CD4-positive, alpha-beta T cell treated with Interleukin-12 subunit alpha and Interleukin-12 subunit beta, for 1 hour (primary cell): ENCODE data around the gene STRN4.
A peak's percentile ranks its signal among the peaks of the same experiment; 100 is the strongest.
"Not testable (repeated sequence)": the region's sequence is repeated elsewhere in the genome, so short reads cannot be mapped to it uniquely, and the experiment has no call there.

ENCODE experiments used
- DNase-seq: peaks from one replicate; pipeline ENCODE4 v3.0.0-alpha.2; 2020

STRN4 gene

GRCh38 chr19:46772170-46773017 is 26.1 kb upstream of the STRN4 start:
- no peak for DNase-seq

GRCh38 chr19:46768746-46769145 is 22.5 kb upstream of the STRN4 start:
- not testable (repeated sequence) for DNase-seq

DNA sequence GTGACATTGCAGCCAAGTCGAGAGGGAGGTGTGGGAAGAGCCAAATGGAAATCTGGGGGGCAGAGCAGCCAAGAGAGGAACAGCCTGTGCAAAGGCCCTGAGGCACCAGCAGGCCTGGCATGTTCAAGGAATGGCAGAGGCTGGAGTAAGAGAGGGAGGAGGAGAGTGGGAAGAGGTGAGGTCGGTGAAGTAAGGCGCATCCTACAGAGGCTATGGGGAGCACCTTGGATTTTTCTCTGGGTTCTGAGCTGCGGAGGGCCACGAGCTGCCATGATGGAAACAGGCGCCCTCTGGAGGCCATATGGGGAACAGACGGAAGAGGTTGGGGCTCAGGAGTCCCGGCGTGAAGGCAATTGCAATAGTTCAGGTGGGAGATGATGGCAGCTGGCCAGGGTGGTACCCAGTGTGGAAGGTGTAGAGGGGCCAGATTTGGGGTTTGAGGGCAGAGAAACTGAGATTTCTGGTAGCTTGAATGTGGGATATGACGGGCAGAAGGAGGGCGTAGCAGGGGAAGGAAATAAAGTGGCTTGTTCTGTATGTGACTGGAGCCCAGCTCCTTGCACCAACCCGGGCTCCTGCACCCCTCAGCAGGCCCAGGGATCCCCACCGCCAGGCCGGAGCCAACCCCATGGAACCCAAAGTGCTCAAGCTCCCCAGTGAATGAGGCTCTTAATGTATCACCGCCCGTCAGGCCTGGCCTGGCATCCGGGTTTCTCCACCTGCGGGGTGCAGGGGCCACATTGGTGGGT is 20.5 kb upstream of the STRN4 start:
- DNase-seq, result peak; percentile 71

GRCh38 chr19:46764817-46765291 is 18.6 kb upstream of the STRN4 start:
- DNase-seq, result no peak

DNA sequence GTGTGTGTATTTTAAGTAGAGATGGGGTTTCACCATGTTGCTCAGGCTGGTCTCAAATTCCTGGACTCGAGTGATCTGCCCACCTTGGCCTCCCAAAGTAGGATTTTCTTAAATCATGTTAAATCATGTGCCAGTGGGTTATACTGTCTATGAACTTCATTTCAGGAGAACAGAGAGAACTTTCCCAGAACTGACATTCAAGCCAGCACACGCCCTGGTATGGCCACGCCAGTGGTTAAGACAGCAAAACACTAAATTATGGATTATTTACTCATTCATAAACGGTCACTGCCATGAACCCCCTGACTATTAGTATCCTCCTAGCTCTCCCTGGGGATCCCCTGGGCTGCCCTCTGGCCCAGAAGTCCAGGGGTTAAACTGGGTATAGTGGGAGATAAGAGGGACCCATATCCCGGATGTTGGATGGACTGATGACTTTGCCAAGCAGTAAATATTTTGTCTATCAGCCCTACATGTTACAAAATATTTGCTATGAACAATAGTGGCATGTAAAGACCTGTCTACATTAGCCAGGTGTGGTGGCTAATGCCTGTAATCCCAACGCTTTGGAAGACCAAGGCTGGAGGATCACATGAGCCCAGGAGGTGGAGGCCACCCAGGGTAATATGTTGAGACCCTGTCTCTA is 16.1 kb upstream of the STRN4 start:
- DNase-seq, result no peak

DNA sequence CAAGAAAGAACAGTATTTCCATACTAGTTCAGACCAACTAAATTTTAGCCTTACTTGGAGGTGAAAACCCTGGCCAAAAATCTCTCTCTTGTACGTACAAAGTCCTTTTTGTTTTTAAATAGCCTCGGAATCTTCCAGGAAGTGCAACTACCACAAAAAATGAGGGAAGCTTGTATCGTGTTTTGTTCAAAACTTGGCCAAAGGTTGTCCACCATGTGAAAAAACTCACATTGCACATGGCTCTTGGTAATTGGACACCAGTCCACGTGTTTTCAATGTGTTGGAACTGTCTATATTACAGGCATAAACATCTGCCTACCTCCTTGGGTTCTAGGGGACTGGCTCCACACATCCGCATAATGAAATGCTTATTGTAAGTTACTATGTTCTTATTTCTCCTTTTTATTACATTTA is 15.2 kb upstream of the STRN4 start:
- DNase-seq, result no peak

DNA sequence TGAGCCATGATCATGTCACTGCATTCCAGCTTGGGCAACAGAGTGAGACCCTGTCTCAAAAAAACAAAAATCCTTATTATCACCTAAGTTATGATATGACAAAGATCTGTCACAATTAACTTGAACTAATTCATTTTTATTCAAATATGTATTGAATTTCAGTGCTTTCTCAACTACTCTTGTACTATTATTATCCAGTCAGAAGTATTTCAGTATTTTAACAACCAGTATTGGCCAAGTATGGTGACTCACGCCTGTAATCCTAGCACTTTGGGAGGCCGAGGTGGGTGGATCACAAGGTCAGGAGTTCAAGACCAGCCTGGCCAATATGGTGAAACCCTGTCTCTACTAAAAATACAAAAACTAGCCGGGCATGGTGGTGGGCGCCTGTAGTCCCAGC is 14.6 kb upstream of the STRN4 start:
- not testable (repeated sequence) for DNase-seq

- no peak for DNase-seq
These were observed 14.1 kb upstream of the STRN4 start for GRCh38 chr19:46760363-46760762.

DNA sequence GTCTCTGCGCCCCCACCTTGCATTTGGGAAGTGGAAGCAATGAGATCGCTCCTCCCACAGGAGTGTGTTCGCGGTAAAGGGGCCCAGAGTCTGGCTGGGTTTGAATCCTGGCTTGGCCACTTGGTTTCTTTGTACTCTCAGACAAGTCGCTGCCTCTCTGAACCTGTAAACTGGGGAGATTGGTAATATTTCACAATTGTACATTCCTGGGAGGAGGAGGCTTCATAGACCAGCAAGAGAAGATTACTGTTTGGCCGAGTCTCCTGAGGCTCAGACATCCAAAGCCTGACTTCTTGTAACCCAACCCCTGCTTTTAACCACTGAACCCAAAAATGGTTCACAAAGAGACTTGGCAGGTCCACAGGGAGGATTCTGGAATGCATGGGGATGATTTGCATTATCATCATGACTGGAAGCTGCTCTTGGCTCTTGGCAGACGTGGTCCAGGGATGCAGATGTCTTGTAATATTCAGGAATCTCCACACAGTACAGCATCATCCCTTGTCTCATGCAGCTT is 13.6 kb upstream of the STRN4 start:
- no peak for DNase-seq

DNA sequence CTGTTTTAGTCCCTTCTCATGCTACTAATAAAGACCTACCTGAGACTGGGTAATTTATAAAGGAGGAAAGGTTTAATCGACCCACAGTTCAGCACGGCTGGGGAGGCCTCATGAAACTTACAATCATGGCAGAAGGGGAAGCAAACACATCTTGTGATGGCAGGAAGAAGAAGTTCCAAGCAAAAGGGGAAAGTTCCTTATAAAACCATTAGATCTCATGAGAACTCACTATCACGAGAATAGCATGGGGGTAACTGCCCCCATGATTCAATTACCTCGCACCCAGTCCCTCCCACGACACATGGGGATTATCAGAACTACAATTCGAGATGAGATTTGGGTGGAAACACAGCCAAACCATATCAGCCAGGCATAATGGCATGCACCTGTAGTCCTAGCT is 13.0 kb upstream of the STRN4 start:
- DNase-seq, result no peak

DNA sequence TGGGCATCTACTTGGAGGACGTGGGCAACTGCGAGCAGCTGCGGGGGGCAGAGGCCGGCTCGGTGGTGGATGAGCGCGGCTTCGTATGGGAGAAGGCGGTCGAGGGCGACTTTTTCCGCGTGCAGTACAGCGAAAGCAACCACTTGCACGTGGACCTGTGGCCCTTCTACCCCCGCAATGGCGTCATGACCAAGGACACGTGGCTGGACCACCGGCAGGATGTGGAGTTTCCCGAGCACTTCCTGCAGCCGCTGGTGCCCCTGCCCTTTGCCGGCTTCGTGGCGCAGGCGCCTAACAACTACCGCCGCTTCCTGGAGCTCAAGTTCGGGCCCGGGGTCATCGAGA is 10.3 kb upstream of the STRN4 start:
- DNase-seq, result no peak

DNA sequence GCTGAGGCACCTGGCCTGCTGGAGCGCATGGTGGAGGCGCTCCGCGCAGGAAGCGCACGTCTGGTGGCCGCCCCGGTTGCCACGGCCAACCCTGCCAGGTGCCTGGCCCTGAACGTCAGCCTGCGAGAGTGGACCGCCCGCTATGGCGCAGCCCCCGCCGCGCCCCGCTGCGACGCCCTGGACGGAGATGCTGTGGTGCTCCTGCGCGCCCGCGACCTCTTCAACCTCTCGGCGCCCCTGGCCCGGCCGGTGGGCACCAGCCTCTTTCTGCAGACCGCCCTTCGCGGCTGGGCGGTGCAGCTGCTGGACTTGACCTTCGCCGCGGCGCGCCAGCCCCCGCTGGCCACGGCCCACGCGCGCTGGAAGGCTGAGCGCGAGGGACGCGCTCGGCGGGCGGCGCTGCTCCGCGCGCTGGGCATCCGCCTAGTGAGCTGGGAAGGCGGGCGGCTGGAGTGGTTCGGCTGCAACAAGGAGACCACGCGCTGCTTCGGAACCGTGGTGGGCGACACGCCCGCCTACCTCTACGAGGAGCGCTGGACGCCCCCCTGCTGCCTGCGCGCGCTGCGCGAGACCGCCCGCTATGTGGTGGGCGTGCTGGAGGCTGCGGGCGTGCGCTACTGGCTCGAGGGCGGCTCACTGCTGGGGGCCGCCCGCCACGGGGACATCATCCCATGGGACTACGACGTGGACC is 9.7 kb upstream of the STRN4 start:
- no peak for DNase-seq

GRCh38 chr19:46755077-46755852 is 9.0 kb upstream of the STRN4 start:
- DNase-seq, result no peak

DNA sequence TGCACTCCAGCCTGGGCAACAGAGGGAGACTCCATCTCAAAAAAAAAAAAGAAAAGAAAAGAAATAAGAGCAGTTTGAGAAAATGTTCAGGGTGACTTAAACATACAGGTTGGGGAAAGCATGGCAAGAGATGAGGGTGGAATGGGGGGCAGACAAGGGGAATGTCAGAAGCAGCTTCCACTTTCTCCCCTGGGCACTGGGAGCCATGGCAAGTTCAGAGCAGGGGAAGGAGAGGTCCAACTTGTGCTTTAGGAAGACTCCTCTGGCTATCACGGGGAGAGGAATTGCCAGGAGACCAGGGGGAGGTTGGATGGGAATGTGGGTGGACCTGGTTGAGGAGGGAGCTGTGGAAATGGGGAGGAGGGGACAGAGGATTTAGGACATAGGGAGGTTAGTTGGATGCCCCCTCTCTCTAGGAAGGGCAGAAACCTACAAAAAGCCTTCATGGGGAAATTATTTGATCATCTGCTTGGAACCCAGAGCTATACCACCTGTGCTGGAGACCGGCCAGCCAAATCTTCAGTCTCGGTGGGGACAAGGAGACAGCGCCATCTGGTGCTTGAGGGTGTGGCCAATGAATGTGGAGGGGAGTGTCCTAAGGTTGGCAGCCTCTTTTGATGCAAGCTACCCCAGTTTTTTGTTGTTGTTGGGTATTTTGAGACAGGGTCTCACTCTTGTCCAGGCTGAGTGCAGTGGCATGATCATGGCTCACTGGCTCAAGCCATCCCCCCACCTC is 7.3 kb upstream of the STRN4 start:
- DNase-seq, result peak; percentile 75

DNA sequence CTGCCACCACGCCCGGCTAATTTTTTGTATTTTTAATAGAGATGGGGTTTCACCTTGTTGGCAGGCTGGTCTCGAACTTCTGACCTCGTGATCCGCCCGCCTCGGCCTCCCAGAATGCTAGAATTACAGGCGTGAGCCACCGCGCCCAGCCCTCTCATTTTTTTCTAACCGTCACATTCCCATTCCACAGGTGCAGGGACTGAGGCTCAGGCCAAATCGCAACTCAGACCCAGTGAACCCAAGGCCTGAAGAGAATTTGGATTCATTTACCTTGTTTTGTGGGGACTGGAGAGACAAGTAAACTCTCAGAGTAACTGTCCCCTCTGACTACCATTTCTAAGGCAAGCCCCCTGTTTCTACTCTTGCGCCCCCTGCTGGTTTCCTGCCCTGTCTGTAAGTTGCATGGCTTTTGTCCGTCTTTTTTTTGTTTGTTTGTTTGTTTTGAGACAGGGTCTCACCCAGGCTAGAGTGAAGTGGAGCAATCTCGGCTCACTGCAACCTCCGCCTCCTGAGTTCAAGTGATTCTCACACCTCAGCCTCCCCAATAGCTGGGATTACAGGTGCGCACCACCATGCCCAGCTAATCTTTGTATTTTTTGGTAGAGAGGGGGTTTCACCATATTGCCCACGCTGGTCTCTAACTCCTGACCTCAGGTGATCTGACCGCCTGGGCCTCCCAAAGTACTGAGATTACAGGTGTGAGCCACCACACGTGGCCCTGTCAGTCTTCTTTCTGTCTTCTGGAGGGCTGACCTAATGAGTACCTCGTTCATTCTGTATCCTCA is 2.3 kb upstream of the STRN4 start:
- peak; percentile 79 for DNase-seq

- DNase-seq, result peak; percentile 39
These were observed 549 bp downstream of the STRN4 start, which contains the start of gene FKRP for GRCh38 chr19:46745521-46746280. TSS of gene FKRP (plus strand) at chr19:46746057. CDS start at chr19:46755451, 9,394 bp downstream.

DNA sequence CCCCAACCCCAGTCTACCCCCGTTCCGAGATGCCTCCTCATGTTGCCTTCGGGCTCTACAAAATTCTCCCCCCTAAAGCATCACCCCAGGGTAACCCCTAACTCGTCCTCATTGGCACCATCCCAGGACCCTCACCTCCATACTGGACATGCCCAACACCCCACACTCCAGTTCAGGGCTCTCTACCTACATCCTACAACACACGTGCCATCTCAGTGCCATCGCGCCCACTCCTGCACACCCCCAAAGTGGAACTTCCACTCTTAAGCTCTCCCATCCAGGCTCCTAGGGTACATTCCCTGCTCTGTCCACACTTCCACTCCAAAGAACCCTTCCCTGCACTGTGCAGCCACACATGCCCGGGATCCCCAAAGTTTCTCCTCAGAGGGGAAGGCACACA is 1.2 kb downstream of the STRN4 start:
- no peak for DNase-seq

DNA sequence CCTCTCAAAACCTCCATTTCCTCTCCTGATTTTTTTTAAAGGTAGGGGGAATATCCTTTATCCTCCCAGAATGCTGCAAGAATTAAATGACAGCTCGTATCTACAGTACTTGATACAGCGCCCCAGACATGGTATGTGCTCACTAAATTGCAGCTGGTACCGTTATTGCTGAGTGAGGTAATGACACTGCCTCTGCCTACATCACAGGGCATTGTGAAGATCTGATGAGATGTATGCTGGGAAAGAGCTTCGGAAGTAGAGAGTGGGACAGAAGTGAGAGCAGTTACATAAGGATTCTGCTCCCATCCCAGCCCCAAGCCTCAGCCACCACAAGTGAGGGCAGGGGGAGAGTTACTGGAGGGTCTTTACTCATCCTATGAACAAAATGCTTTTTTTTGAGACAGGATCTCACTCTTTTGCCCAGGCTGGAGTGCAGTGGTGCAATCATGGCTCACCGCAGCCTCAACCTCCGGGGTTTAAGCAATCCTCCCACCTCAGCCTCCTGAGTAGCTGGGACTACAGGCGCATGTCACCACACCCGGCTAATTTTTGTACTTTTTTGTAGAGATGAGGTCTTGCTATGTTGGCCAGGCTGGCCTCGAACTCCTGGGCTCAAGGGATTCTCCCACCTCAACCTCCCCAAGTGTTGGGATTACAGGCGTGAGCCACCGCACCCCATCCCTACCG is 2.1 kb downstream of the STRN4 start:
- no peak for DNase-seq

DNA sequence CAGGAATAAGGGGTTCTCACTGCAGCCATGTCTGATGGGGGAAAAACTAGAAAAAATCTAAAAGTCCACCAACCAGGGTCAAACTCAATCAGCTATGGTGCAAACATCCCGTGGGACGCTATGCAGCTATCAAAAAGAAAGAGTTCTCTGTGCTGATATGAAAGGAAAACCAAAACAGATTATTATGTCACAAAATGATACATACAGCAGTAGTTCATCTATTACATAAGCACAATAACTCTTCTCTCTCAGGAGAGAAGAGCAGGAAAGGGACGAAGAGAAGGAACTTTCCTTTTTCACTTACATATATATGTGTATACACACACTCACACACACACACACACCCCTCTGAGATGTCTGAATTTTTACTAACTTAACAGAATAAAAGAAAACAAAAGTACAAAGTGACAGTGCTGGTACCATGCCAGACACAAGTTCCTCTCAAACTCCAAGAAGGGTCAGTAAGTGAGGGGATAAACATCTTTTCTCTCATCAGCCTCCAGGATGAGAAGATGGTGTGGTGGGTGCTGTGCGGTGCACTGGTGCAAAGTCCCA is 3.2 kb downstream of the STRN4 start:
- no peak for DNase-seq
